GM13977 (cell line): ENCODE measurements around the gene BLOC1S3.
"Not testable (repeated sequence)": the region's sequence is repeated elsewhere in the genome, so short reads cannot be mapped to it uniquely, and the experiment has no call there.

ENCODE experiments used
- DNase-seq: peaks from one replicate; pipeline ENCODE4 v3.0.0; 2012; ENCODE audit warnings: low spot score
- in situ Hi-C: fragments of 300-500 bp; cut with MboI; formaldehyde crosslinking; loops from one replicate; pipeline ENCODE4 v1.12.0; 2022; ENCODE audit warnings: low sequenced_read_pairs, low pct_unique_long_range_greater_than_20kb, mixed read lengths, inconsistent platforms; ENCODE audit not compliant: unreplicated experiment
- TF ChIP-seq, protein P1 (sequence below): IDR thresholded peaks from 2 replicates; pipeline ENCODE4 v1.5.1; 2012; ENCODE audit warnings: mild to moderate bottlenecking, control low read depth; ENCODE audit not compliant: insufficient read depth; ENCODE audit errors: extremely low read depth, missing control alignments

BLOC1S3 gene

GRCh38 chr19:45218426-45218825 lies 39.8 kb downstream of the BLOC1S3 start:
- DNase-seq, result peak; percentile 2
- in situ Hi-C loops, result no loop called here
- TF ChIP-seq, protein P1, sequence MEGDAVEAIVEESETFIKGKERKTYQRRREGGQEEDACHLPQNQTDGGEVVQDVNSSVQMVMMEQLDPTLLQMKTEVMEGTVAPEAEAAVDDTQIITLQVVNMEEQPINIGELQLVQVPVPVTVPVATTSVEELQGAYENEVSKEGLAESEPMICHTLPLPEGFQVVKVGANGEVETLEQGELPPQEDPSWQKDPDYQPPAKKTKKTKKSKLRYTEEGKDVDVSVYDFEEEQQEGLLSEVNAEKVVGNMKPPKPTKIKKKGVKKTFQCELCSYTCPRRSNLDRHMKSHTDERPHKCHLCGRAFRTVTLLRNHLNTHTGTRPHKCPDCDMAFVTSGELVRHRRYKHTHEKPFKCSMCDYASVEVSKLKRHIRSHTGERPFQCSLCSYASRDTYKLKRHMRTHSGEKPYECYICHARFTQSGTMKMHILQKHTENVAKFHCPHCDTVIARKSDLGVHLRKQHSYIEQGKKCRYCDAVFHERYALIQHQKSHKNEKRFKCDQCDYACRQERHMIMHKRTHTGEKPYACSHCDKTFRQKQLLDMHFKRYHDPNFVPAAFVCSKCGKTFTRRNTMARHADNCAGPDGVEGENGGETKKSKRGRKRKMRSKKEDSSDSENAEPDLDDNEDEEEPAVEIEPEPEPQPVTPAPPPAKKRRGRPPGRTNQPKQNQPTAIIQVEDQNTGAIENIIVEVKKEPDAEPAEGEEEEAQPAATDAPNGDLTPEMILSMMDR, result no peak

- peak; percentile 7 for DNase-seq
- in situ Hi-C loops, result no loop called here
- TF ChIP-seq, protein P1, result no peak
Measured at GRCh38 chr19:45218911-45219743, 40.5 kb downstream of the BLOC1S3 start.

DNA sequence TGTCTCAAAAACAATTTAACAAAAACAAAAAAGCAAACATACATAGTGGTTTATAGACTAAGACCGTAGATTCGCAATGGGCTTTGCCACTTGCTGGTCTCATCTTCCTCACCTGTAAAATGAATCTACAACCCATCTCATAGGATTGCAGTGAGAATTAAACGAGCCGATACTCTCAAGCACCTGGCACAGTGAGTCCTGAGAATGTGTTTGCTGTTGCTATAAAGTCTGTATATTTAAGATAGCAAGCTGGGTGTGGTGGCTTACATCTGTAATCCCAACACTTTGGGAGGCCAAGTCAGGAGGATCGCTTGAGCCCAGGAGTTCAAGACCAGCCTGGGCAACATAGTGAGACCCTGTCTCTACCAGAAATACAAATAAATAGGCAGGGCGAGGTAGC lies 44.1 kb downstream of the BLOC1S3 start:
- in situ Hi-C loops, result no loop called here
- TF ChIP-seq, protein P1, result no peak
- no peak for DNase-seq

GRCh38 chr19:45223879-45224278 lies 45.3 kb downstream of the BLOC1S3 start:
- no peak for DNase-seq
- in situ Hi-C loops, result no loop called here
- TF ChIP-seq, protein P1, result no peak

- no peak for DNase-seq
- TF ChIP-seq, protein P1, result no peak
- in situ Hi-C loops, result no loop called here
Measured at GRCh38 chr19:45224645-45225044, 46.1 kb downstream of the BLOC1S3 start.

DNA sequence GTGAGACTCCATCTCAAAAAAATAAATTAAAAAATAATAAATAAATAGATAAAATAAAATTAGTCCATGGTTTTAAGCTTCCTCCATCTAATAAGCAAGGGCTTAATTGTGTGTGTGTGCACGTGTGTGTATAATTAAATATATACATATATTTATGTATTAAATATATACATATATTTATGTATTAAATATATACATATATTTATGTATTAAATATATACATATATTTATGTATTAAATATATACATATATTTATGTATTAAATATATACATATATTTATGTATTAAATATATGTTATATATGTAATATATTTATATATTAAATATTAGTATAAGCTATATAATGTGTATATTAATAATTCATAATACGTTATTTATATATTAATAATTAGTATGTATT lies 50.5 kb downstream of the BLOC1S3 start:
- DNase-seq, in situ Hi-C loops: not testable (repeated sequence)
